Activated naive CD4-positive, alpha-beta T cell treated with Interleukin-2 at 50 U/mL for 16 hours (primary cell): Measurements from ENCODE around the gene VPS50.
"Not testable (repeated sequence)": the region's sequence is repeated elsewhere in the genome, so short reads cannot be mapped to it uniquely, and the experiment has no call there.

ENCODE experiments used
- DNase-seq: peaks from one replicate; pipeline ENCODE4 v3.0.0-alpha.2; 2020

VPS50 gene

GRCh38 chr7:93350338-93350737, 118.2 kb downstream of the VPS50 start:
- no peak for DNase-seq

DNA sequence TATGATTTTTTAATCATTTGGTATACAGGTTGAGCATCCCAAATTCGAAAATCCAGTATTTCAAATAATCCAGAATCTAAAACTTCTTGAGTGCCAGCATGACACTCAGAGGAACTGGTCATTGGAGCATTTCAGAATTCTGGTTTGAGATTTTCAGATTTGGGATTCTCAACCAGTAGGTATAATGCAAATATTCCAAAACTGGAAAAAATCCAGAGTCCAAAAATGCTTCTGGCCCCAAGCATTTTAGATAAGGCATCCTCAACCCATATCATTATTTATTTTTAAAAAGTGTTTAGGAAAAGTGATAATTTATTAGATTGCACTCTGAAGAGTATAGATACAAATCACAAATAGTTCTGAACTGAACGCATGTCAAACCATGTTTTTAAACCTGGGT, 120.7 kb downstream of the VPS50 start:
- no peak for DNase-seq

DNA sequence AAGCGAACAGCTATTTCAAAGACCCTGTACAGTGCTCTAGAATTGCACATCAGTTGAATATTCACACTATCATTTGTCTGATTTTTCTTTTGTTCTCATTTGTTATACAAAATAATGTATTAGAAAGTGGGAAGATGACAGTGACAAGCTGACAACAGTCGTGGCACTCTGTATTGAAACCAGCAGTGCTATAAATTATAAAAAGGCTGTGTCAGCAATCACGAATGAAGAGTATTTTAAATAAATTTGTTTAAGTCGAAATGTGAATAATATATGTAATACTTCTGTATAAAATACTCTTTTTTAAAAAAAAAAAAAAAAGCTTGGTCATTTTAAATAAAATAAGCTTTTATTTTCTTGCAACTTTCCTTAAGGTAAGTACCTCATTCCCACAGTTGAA, 122.6 kb downstream of the VPS50 start:
- no peak for DNase-seq

GRCh38 chr7:93359520-93360198, 127.5 kb downstream of the VPS50 start:
- no peak for DNase-seq

GRCh38 chr7:93361853-93362252, 129.7 kb downstream of the VPS50 start:
- no peak for DNase-seq

DNA sequence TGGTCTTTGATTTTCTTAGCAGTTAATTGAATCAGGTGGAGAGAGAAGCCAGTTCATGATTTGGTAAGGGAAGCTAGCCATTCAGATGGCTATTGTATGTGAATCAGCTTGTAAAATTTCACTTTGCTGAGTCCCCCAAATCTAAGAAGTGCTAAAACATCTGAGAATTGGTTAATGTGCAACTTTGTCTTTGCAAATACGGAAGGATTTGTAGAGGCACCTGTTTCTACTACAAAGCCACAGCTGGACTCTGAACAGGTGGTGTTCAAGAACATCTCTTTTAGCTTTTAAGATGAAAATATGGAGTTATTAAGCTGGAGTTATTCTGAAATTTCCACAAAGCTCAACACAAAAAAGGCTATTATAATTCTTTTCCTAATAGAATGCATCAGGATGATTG, 132.6 kb downstream of the VPS50 start:
- DNase-seq, result no peak

GRCh38 chr7:93365341-93365740, 133.2 kb downstream of the VPS50 start:
- no peak for DNase-seq

GRCh38 chr7:93366816-93367215, 134.7 kb downstream of the VPS50 start:
- DNase-seq, result no peak

GRCh38 chr7:93367254-93367653, 135.1 kb downstream of the VPS50 start:
- no peak for DNase-seq

DNA sequence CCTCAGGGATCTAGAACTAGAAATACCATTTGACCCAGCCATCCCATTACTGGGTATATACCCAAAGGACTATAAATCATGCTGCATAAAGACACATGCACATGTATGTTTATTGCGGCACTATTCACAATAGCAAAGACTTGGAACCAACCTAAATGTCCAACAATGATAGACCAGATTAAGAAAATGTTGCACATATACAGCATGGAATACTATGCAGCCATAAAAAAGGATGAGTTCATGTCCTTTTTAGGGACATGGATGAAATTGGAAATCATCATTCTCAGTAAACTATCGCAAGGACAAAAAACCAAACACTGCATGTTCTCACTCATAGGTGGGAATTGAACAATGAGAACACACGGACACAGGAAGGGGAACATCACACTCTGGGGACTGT, 138.8 kb downstream of the VPS50 start:
- not testable (repeated sequence) for DNase-seq

GRCh38 chr7:93373537-93373936, 141.4 kb downstream of the VPS50 start:
- no peak for DNase-seq

DNA sequence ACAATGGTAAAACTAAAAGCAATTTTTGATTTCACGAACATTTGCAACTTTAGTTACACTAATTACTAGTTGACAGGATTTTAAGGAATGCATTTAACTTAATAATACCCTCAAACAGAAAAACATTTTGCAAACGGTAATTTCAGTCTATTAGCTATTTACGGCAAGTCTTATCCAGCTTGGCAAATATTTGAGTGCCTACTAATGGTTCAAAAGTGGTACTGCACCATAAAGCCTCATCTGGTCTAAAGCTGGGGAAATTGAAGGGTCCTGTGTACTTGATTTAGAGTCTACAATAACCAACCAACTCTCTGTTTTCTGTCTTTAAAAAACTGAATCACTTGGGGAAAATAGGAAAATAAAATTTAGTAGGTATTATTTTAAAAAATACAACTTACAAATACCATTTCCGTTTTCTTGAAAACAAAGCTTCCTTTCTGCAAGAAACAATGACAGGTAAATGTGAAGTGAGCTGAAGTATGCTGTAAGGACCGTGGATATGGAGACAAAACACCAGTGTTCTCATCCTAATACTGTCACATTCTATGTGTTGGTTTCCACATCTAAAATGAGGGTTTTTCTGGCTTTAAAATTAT, 142.3 kb downstream of the VPS50 start:
- DNase-seq, result no peak

- no peak for DNase-seq
Observed at GRCh38 chr7:93375603-93376002, 143.4 kb downstream of the VPS50 start.

- DNase-seq, result no peak
Observed at GRCh38 chr7:93378131-93378760, 146.1 kb downstream of the VPS50 start.

DNA sequence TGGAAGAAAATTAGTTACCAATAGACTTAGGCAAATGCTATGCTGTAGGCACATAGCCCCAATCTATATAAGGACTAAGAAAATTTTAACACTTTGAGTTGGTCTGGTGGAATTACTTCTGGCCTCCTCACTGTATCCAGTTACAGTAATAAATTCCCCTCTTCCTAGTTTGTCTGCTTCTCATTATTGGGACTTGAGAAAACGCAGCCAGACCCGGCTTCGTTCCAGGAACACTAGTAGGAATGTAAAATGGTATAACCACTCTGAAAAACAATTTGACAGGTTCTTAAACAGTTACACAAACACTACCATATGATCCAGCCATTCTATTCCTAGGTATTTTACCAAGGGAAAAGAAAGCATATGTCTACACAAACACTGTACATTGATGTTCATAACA, 150.2 kb downstream of the VPS50 start:
- DNase-seq, result no peak

DNA sequence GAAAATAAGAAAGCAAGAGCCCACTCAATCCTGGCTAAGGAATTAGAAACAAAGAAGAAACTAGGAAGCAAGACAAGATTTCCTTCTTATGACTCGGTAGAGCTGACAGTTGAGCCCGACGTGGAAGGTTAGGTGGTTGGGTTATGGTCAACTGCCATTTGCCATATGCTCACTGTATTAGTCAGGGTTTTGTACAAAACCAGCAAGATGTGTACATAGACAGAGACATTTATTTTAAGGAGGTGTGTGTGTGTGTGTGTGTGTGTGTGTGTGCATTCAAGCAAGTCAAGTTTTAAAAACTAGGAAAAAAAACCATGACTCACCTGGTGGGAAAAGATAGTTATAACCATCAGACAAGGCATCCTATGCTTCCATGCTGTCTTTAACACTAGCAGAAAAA, 158.5 kb downstream of the VPS50 start:
- no peak for DNase-seq

- DNase-seq, result no peak
Observed at GRCh38 chr7:93392984-93393383, 160.8 kb downstream of the VPS50 start.

GRCh38 chr7:93399642-93400041, 167.5 kb downstream of the VPS50 start:
- DNase-seq, result no peak

DNA sequence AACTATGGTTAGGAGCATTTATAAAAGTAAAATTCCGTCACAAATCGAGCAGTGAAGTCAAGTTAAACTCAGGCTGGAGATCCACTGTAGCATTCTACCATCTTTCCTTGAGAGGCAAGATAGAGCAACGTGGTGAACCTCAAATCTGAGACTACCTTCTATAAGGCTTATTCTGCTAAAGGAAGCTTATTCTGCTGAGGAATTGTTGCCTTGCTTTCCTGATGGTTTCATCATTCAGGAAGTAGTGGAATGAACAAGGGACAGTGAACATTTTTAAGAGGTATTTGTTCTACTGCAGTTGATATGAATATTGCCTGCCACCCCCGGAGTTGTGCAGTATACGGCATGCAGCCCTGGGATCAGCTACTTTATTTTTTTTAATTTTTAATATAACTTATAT, 170.8 kb downstream of the VPS50 start:
- DNase-seq, result no peak

- DNase-seq, result no peak
Observed at GRCh38 chr7:93407239-93407638, 175.1 kb downstream of the VPS50 start.

- DNase-seq, result no peak
Observed at GRCh38 chr7:93409324-93409723, 177.2 kb downstream of the VPS50 start.
